H1 (cell line): ENCODE data around the gene CNIH3.

ENCODE experiments used
- ASH2L ChIP-seq: fragments of 200-600, 300-600 bp; sonication (generic); IDR thresholded peaks from one replicate; pipeline ENCODE4 v1.7.1; 2017; ENCODE audit warnings: low read length
- BRCA1 ChIP-seq: IDR thresholded peaks from 2 replicates; pipeline ENCODE4 v1.6.1; 2012; ENCODE audit warnings: low read depth, low read length, improper control_type of control experiment
- CBX5 ChIP-seq: fragments of 300-800, 300-1000 bp; sonication (generic); IDR thresholded peaks from 2 replicates; pipeline ENCODE4 v1.7.1; 2016; ENCODE audit warnings: antibody characterized with exemption, low read length, low read depth
- CHD2 ChIP-seq: IDR thresholded peaks from 2 replicates; pipeline ENCODE4 v1.6.1; 2012; ENCODE audit warnings: low read length, improper control_type of control experiment
- HDAC2 ChIP-seq, 2 experiments: fragments of 300-600 bp in 1 of 2; sonication (generic) in 1 of 2; IDR thresholded peaks; 2 replicates each; pipeline ENCODE4 v1.6.1; 2011 to 2012; ENCODE audit warnings: low read depth in 2 of 2, low read length in 2 of 2, mild to moderate bottlenecking in 2 of 2, moderate library complexity in 2 of 2, borderline replicate concordance in 1 of 2, inconsistent platforms in 1 of 2
- JUND ChIP-seq: IDR thresholded peaks from 2 replicates; pipeline ENCODE4 v1.6.1; 2011; ENCODE audit warnings: mild to moderate bottlenecking, improper control_type of control experiment, low read length
- NRF1 ChIP-seq: IDR thresholded peaks from 2 replicates; pipeline ENCODE4 v1.6.1; 2011; ENCODE audit warnings: mild to moderate bottlenecking, low read depth, low read length, improper control_type of control experiment
- POLR2AphosphoS5 ChIP-seq: IDR thresholded peaks from 2 replicates; pipeline ENCODE4 v1.6.1; 2011; ENCODE audit warnings: low read depth, low read length
- RNF2 ChIP-seq: fragments of 200-900, 300-1000 bp; sonication (generic); IDR thresholded peaks from 2 replicates; pipeline ENCODE4 v1.7.1; 2016; ENCODE audit warnings: borderline replicate concordance, low read depth, mild to moderate bottlenecking, antibody characterized with exemption, low read length; ENCODE audit not compliant: poor library complexity, severe bottlenecking; ENCODE audit errors: missing control alignments
- SP2 ChIP-seq: IDR thresholded peaks from 2 replicates; pipeline ENCODE4 v1.6.1; 2012; ENCODE audit warnings: mild to moderate bottlenecking, low read length, inconsistent platforms
- ZNF274 ChIP-seq: IDR thresholded peaks from 2 replicates; pipeline ENCODE4 v1.7.0; 2012; ENCODE audit warnings: low read length, borderline replicate concordance; ENCODE audit errors: extremely low read depth
- TF ChIP-seq, protein P1 (sequence below): IDR thresholded peaks from 2 replicates; pipeline ENCODE4 v1.6.1; 2012; ENCODE audit warnings: inconsistent platforms
- TF ChIP-seq, protein P2 (sequence below): IDR thresholded peaks from 2 replicates; pipeline ENCODE4 v1.6.1; 2012; ENCODE audit warnings: low read length, inconsistent platforms
- TF ChIP-seq, protein P3 (sequence below), 3 experiments: IDR thresholded peaks; 1 replicate in 2 of 3; 2 replicates in 1 of 3; pipeline versions ENCODE4 v1.5.1 to v1.6.1; 2011; ENCODE audit warnings: low read length in 3 of 3, mild to moderate bottlenecking in 3 of 3, inconsistent platforms in 2 of 3, low read depth in 1 of 3, moderate library complexity in 1 of 3; ENCODE audit not compliant: insufficient read depth in 1 of 3; ENCODE audit errors: control extremely low read depth in 1 of 3

- no peak for TF ChIP-seq HDAC2 (IDR thresholded peaks at IDR 0.05; ENCODE audit: borderline replicate concordance in 1 of 2, low read depth in 2 of 2, low read length in 2 of 2)
- no peak for TF ChIP-seq NRF1
- no peak for TF ChIP-seq CHD2
- TF ChIP-seq, protein P1, sequence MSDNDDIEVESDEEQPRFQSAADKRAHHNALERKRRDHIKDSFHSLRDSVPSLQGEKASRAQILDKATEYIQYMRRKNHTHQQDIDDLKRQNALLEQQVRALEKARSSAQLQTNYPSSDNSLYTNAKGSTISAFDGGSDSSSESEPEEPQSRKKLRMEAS = no peak
- TF ChIP-seq, protein P2, sequence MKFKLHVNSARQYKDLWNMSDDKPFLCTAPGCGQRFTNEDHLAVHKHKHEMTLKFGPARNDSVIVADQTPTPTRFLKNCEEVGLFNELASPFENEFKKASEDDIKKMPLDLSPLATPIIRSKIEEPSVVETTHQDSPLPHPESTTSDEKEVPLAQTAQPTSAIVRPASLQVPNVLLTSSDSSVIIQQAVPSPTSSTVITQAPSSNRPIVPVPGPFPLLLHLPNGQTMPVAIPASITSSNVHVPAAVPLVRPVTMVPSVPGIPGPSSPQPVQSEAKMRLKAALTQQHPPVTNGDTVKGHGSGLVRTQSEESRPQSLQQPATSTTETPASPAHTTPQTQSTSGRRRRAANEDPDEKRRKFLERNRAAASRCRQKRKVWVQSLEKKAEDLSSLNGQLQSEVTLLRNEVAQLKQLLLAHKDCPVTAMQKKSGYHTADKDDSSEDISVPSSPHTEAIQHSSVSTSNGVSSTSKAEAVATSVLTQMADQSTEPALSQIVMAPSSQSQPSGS = no peak
- no peak for TF ChIP-seq ASH2L
- TF ChIP-seq ZNF274 = no peak
- no peak for TF ChIP-seq CBX5
- no peak for TF ChIP-seq SP2
- TF ChIP-seq RNF2 = no peak
- TF ChIP-seq BRCA1 = no peak
- TF ChIP-seq, protein P3, sequence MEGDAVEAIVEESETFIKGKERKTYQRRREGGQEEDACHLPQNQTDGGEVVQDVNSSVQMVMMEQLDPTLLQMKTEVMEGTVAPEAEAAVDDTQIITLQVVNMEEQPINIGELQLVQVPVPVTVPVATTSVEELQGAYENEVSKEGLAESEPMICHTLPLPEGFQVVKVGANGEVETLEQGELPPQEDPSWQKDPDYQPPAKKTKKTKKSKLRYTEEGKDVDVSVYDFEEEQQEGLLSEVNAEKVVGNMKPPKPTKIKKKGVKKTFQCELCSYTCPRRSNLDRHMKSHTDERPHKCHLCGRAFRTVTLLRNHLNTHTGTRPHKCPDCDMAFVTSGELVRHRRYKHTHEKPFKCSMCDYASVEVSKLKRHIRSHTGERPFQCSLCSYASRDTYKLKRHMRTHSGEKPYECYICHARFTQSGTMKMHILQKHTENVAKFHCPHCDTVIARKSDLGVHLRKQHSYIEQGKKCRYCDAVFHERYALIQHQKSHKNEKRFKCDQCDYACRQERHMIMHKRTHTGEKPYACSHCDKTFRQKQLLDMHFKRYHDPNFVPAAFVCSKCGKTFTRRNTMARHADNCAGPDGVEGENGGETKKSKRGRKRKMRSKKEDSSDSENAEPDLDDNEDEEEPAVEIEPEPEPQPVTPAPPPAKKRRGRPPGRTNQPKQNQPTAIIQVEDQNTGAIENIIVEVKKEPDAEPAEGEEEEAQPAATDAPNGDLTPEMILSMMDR (IDR thresholded peaks at IDR 0.05; ENCODE audit: control extremely low read depth in 1 of 3, insufficient read depth in 1 of 3, low read depth in 1 of 3, low read length in 3 of 3) = no peak
- TF ChIP-seq JUND = no peak
- TF ChIP-seq POLR2AphosphoS5 = no peak
Observed at GRCh38 chr1:224622831-224623230, 6.7 kb downstream of the CNIH3 start.
